Vagina (tissue), 2 donors: ENCODE data around the gene MACROD2. TPM values are rescaled to one million over a fixed set of nuclear protein-coding genes. Genes with fewer than 3 reads are reported as not detected.

Experiments used
- DNase-seq, 2 donors: peaks; one replicate each; pipeline ENCODE4 v3.0.0-alpha.2; 2017; ENCODE audit errors: extremely low spot score in 2 of 2
- H3K27ac ChIP-seq: fragments of 200-600 bp; sonication (generic); one replicate; pipeline ENCODE4 v1.5.1; 2019
- H3K27me3 ChIP-seq: fragments of 200-600 bp; sonication (generic); one replicate; pipeline ENCODE4 v1.5.1; 2019
- H3K36me3 ChIP-seq, 2 donors: fragments of 200-600 bp; sonication (generic); one replicate each; pipeline ENCODE4 v1.5.1; 2017 to 2019
- H3K4me1 ChIP-seq: fragments of 200-600 bp; sonication (generic); one replicate; pipeline ENCODE4 v1.5.1; 2019
- H3K4me3 ChIP-seq, 2 donors: fragments of 200-600 bp; sonication (generic); 1 replicate in 1 of 2; 2 replicates in 1 of 2; pipeline ENCODE4 v1.5.1; 2016 to 2019
- H3K9me3 ChIP-seq: fragments of 200-600 bp; sonication (generic); one replicate; pipeline ENCODE4 v1.5.1; 2019
- POLR2A ChIP-seq, 2 donors: fragments of 450-650 bp; IDR thresholded peaks; one replicate each; pipeline ENCODE4 v1.6.1; 2017; ENCODE audit warnings: antibody characterized with exemption in 2 of 2, mild to moderate bottlenecking in 2 of 2, moderate library complexity in 2 of 2
- POLR2AphosphoS5 ChIP-seq, 2 donors: sonication (generic); formaldehyde crosslinking; IDR thresholded peaks; one replicate each; pipeline ENCODE4 v1.9.0; 2017; ENCODE audit warnings: antibody characterized with exemption in 2 of 2, mild to moderate bottlenecking in 2 of 2, low read depth in 1 of 2; ENCODE audit not compliant: insufficient read depth in 1 of 2
- intact Hi-C: fragments of 100-400 bp; cut with DNase I; formaldehyde crosslinking; loops from one replicate; pipeline ENCODE4 v1.15.1; 2023
- total RNA-seq: library from RNA; depleted of rRNA; stranded (reverse); fragments of >200 nt; gene quantifications from one replicate; pipeline ENCODE4 v1.2.3, GENCODE V29; 2016
- TF ChIP-seq, protein P1 (sequence below), 3 experiments: fragments of 450-650 bp in 2 of 3; fragments of 200-600 bp in 1 of 3; sonication (generic) in 1 of 3; IDR thresholded peaks; one replicate each; pipeline ENCODE4 v1.5.1; 2017 to 2019; ENCODE audit warnings: antibody characterized with exemption in 3 of 3, mild to moderate bottlenecking in 2 of 3, moderate library complexity in 2 of 3

The MACROD2 gene
- total RNA-seq, 1 donor from 2014 or later = 12.5 TPM

DNA sequence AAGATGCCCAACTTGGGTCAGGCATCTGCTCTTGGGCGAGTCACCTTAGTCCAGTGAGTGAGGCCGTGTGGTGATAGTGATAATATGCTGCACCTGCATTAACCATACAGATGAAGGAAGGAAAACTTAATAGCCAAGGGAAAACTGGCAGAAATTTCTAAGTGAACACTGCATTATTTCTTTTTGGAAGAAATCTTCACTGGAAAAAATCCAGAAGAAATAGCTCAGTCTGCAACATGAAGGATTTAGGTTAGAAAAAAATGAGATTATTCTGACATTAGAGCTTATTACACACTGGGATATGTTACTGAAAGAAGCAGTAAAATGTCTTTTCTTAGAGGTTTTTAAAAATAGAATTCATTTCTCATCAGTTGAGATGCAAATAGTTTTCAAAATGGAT is 1630.7 kb downstream of the MACROD2 start:
- H3K27me3 ChIP-seq = no peaks in the 10 kb centered on the region
- H3K9me3 ChIP-seq = no peaks in the 10 kb centered on the region
- no peak overlapping the region for H3K4me3 ChIP-seq
- no peaks in the 10 kb centered on the region for H3K4me1 ChIP-seq
- no peak for DNase-seq
- no peak for TF ChIP-seq POLR2AphosphoS5 (IDR thresholded peaks at IDR 0.05; ENCODE audit: insufficient read depth in 1 of 2, low read depth in 1 of 2)
- no peak overlapping the region for H3K27ac ChIP-seq
- H3K36me3 ChIP-seq = no peaks in the 10 kb centered on the region
- intact Hi-C loops = no loop called here

DNA sequence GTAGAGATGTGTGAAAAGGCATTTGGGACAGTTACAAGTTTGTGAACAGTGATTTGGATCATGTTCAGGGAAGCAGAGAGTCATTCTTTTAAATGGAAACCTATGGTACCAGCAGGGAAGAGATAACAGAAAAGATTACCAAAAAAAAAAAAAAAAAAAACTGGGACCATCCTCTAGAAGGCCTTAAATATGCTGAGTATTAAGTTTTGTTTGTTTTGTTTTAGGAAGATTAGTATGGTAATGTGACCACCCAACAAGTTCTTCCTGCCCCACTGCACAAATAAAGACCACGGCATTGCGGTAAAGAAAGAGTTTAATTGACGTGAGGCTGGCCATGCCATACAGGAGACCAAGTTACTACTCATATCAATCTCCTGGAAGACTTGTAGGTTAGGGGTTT is 1631.8 kb downstream of the MACROD2 start:
- TF ChIP-seq POLR2AphosphoS5 (IDR thresholded peaks at IDR 0.05; ENCODE audit: insufficient read depth in 1 of 2, low read depth in 1 of 2) = no peak
- Histone ChIP-seq H3K27ac (no peak overlapping the region), H3K4me3 (no peak overlapping the region), H3K27me3 (no peaks in the 10 kb centered on the region), H3K4me1 (no peaks in the 10 kb centered on the region), H3K36me3 (no peaks in the 10 kb centered on the region), H3K9me3 (no peaks in the 10 kb centered on the region)
- no peak for DNase-seq
- intact Hi-C loops = no loop called here

DNA sequence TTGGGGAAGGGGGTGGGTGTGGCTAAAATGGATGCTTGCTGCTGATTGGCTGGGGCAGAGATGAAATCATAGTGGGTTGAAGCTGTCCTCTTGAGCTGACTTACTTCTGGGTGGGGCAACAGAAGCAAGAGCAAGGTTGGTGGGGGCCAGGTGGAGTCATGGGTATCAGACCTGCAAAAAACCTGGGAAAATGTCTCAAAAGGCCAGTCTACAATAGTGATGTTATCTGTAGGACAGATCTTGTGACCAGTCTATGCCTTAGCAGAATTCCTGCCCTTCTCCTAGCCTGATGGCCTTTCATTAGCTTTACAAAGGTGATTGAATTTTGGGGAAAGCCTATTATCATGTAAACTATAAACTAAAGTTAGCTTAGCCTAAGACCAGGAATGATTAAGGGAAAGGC is 1632.2 kb downstream of the MACROD2 start:
- Histone ChIP-seq H3K4me1 (no peaks in the 10 kb centered on the region), H3K36me3 (no peaks in the 10 kb centered on the region), H3K4me3 (no peak overlapping the region), H3K27ac (no peak overlapping the region), H3K9me3 (no peaks in the 10 kb centered on the region), H3K27me3 (no peaks in the 10 kb centered on the region)
- intact Hi-C loops = no loop called here
- no peak for DNase-seq
- TF ChIP-seq POLR2AphosphoS5 (IDR thresholded peaks at IDR 0.05; ENCODE audit: insufficient read depth in 1 of 2, low read depth in 1 of 2) (no peak), POLR2A (IDR thresholded peaks at IDR 0.05) (no peak)
- TF ChIP-seq, protein P1, sequence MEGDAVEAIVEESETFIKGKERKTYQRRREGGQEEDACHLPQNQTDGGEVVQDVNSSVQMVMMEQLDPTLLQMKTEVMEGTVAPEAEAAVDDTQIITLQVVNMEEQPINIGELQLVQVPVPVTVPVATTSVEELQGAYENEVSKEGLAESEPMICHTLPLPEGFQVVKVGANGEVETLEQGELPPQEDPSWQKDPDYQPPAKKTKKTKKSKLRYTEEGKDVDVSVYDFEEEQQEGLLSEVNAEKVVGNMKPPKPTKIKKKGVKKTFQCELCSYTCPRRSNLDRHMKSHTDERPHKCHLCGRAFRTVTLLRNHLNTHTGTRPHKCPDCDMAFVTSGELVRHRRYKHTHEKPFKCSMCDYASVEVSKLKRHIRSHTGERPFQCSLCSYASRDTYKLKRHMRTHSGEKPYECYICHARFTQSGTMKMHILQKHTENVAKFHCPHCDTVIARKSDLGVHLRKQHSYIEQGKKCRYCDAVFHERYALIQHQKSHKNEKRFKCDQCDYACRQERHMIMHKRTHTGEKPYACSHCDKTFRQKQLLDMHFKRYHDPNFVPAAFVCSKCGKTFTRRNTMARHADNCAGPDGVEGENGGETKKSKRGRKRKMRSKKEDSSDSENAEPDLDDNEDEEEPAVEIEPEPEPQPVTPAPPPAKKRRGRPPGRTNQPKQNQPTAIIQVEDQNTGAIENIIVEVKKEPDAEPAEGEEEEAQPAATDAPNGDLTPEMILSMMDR (IDR thresholded peaks at IDR 0.05) = no peak

DNA sequence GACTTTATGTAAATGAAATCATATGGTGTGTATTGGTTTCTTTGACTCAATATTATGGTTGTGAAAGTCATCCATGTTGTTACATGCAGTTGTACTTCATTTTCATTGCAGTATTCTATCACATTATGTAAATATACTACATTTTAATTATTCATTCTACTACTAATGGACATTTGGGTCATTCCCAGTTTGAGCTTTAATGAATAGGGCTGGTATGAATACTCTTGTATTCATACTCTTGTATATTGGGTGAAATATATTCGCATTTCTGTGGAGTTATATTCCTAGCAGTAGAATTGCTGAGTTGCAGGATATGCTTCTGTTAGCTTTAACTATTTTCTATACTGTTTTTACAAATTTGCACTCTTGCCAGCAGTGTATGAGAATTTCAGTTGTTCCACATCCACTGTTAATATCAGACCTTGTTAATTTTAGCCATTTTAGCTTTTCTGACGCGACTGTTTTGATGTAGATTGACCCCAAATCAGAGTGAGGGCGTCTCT is 1633.6 kb downstream of the MACROD2 start:
- no peaks in the 10 kb centered on the region for H3K27me3 ChIP-seq
- no peaks in the 10 kb centered on the region for H3K9me3 ChIP-seq
- TF ChIP-seq, protein P1 (IDR thresholded peaks at IDR 0.05) = no peak
- TF ChIP-seq POLR2AphosphoS5 (IDR thresholded peaks at IDR 0.05; ENCODE audit: insufficient read depth in 1 of 2, low read depth in 1 of 2) = no peak
- no peak for TF ChIP-seq POLR2A (IDR thresholded peaks at IDR 0.05)
- H3K36me3 ChIP-seq = no peaks in the 10 kb centered on the region
- H3K27ac ChIP-seq = no peak overlapping the region
- intact Hi-C loops = no loop called here
- H3K4me3 ChIP-seq = no peak overlapping the region
- no peak for DNase-seq
- no peaks in the 10 kb centered on the region for H3K4me1 ChIP-seq

DNA sequence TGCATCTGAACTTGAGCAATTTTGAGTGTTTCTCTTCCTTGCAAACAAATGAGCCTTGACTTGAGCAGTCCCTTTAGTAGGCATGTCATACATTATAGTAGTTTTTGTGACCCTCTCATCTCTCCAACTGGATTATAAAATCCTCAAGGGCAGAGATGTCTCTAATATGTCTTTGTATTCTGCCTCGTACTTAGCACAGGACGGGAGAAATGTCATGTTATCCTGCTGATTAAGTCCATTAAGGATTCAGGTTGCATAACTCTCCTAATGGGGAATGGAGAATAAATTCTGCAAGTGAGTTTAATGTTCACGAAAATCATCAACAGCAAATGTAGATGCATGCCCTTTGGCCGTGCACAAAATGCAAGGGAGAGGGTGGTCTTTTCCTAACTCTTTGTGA is 1635.0 kb downstream of the MACROD2 start:
- Histone ChIP-seq H3K9me3 (no peaks in the 10 kb centered on the region), H3K4me1 (no peaks in the 10 kb centered on the region), H3K27me3 (no peaks in the 10 kb centered on the region), H3K4me3 (no peak overlapping the region), H3K36me3 (no peaks in the 10 kb centered on the region), H3K27ac (no peak overlapping the region)
- TF ChIP-seq, protein P1 (IDR thresholded peaks at IDR 0.05) = no peak
- no peak for TF ChIP-seq POLR2AphosphoS5 (IDR thresholded peaks at IDR 0.05; ENCODE audit: insufficient read depth in 1 of 2, low read depth in 1 of 2)
- no peak for TF ChIP-seq POLR2A (IDR thresholded peaks at IDR 0.05)
- intact Hi-C loops = no loop called here
- DNase-seq = no peak

DNA sequence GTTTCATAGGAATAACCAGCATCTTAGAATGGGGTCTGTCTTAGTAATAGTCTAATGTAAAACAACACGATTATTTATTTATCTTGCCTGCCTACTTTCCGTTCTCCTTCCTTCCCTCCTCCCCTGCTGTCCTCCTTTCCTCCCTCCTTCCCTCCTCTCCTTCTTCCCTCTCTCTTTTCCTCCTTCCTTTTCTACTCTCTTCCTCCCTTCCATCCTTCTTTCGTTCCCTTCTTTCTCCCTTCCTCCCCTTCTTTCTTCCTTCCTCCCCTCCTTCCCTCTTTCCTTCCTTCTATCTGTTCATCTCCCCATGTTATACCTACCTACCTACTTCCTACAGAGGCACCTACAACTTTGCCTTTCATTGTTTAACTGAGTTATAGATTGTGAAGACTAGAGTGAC is 1637.4 kb downstream of the MACROD2 start:
- no peaks in the 10 kb centered on the region for H3K27me3 ChIP-seq
- H3K27ac ChIP-seq = no peak overlapping the region
- peaks cover 6% of the 10 kb centered on the region for H3K4me1 ChIP-seq
- H3K9me3 ChIP-seq = no peaks in the 10 kb centered on the region
- TF ChIP-seq, protein P1 (IDR thresholded peaks at IDR 0.05) = no peak
- TF ChIP-seq POLR2A (IDR thresholded peaks at IDR 0.05) = no peak
- no peak for TF ChIP-seq POLR2AphosphoS5 (IDR thresholded peaks at IDR 0.05; ENCODE audit: insufficient read depth in 1 of 2, low read depth in 1 of 2)
- intact Hi-C loops = no loop called here
- no peak for DNase-seq
- H3K36me3 ChIP-seq = no peaks in the 10 kb centered on the region
- no peak overlapping the region for H3K4me3 ChIP-seq
